LNCaP clone FGC (cell line): Measurements from ENCODE around the gene ZC3H12A.
"Not testable (repeated sequence)": the region's sequence is repeated elsewhere in the genome, so short reads cannot be mapped to it uniquely, and the experiment has no call there.

Experiments used
- DNase-seq: peaks from one replicate; pipeline ENCODE4 v3.0.0-alpha.2; 2011; ENCODE audit warnings: low read depth
- H3K4me3 ChIP-seq: 2 replicates; pipeline ENCODE4 v1.5.1; 2011; ENCODE audit warnings: mild to moderate bottlenecking, low read depth, low read length, control low read depth
- TF ChIP-seq, protein P1 (sequence below): IDR thresholded peaks from 2 replicates; pipeline ENCODE4 v1.5.1; 2012; ENCODE audit warnings: mild to moderate bottlenecking; ENCODE audit not compliant: control insufficient read depth, insufficient read depth; ENCODE audit errors: extremely low read depth

Gene ZC3H12A

DNA sequence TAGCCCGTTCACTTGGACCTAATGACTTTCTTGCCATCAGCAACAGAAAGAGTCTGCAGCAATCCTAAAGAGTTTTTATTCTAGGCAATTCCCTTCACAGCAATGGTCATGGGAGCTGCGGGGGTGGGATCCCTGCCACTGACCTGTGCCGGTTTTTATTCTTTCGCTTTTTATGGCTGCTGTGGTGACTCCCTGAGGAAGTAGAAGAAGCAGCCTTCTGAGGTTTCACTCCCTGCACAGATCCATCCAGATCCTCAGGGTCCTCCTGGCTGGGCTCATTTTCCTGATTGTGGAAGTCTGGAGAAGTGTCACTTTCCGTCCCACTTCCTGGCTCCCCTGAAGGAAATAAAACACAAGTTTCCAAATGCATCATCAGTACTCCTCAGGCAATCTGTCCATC lies 27.3 kb downstream of the ZC3H12A start:
- H3K4me3 ChIP-seq = no peak overlapping the region
- TF ChIP-seq, protein P1, sequence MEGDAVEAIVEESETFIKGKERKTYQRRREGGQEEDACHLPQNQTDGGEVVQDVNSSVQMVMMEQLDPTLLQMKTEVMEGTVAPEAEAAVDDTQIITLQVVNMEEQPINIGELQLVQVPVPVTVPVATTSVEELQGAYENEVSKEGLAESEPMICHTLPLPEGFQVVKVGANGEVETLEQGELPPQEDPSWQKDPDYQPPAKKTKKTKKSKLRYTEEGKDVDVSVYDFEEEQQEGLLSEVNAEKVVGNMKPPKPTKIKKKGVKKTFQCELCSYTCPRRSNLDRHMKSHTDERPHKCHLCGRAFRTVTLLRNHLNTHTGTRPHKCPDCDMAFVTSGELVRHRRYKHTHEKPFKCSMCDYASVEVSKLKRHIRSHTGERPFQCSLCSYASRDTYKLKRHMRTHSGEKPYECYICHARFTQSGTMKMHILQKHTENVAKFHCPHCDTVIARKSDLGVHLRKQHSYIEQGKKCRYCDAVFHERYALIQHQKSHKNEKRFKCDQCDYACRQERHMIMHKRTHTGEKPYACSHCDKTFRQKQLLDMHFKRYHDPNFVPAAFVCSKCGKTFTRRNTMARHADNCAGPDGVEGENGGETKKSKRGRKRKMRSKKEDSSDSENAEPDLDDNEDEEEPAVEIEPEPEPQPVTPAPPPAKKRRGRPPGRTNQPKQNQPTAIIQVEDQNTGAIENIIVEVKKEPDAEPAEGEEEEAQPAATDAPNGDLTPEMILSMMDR = no peak
- DNase-seq = no peak

GRCh38 chr1:37502104-37502503 lies 27.7 kb downstream of the ZC3H12A start:
- H3K4me3 ChIP-seq = no peak overlapping the region
- no peak for DNase-seq
- TF ChIP-seq, protein P1 = no peak

- not testable (repeated sequence) for H3K4me3 ChIP-seq, DNase-seq
These were observed 28.4 kb downstream of the ZC3H12A start for GRCh38 chr1:37502791-37503190.

GRCh38 chr1:37506740-37507139 lies 32.4 kb downstream of the ZC3H12A start:
- DNase-seq = no peak
- TF ChIP-seq, protein P1 = no peak
- no peak overlapping the region for H3K4me3 ChIP-seq

- H3K4me3 ChIP-seq = no peak overlapping the region
- TF ChIP-seq, protein P1 = peak; percentile 41
- DNase-seq = no peak
These were observed 34.8 kb downstream of the ZC3H12A start for GRCh38 chr1:37509181-37509580.

DNA sequence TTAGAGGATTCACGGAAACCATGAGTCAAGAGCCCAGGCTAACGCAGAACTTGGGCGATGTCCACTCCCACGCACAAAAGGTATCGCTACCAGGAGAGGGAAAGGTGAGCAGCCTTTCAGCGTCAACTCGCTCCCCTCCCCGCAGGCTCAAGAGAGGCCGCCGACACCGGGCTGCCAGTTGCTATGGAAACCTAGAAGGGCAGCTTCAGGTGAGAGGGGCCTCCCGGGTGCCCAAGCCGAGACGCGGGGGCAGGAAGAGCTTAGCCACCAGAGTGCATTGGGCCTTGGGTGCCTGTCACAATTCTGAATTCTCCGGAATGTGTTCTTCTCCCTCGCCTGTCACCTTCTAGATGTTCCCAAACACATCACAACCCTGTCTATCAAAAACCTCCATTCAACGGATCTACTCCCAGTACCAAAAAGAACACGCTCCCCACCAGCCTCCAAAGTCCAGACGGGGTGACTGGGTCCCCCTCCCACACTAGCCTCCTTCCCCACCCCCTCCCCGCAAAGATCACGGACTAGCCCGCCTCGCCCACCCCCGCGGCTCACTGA lies 39.5 kb downstream of the ZC3H12A start:
- TF ChIP-seq, protein P1 = no peak
- DNase-seq = no peak
- H3K4me3 ChIP-seq = peak overlapping the region; percentile 80

GRCh38 chr1:37514350-37515184 lies 40.2 kb downstream of the ZC3H12A start, which contains the start of gene MEAF6:
Gene MEAF6, minus strand, starts transcription at chr1:37514766. Its CDS starts 20 bp downstream, at chr1:37514746.
- TF ChIP-seq, protein P1 = peak; percentile 69
- H3K4me3 ChIP-seq = peak within 1 kb of the TSS; percentile 80
- no peak for DNase-seq
